GM10248 (cell line): ENCODE data around the gene RASA2.

ENCODE experiments used
- CTCF ChIA-PET: fragments of 300-600 bp; sonication (Branson Sonifier 250); formaldehyde crosslinking; extraction: SDS; loops from one replicate; lab custom pipeline; 2021; ENCODE audit warnings: antibody characterized with exemption; lab: Yijun Ruan, JAX
- POLR2A ChIA-PET: fragments of 350-650 bp; sonication (Branson Sonifier 250); formaldehyde crosslinking; extraction: SDS; loops from one replicate; lab custom pipeline; 2020; ENCODE audit warnings: antibody characterized with exemption; lab: Yijun Ruan, JAX
- DNase-seq: peaks from one replicate; pipeline ENCODE4 v3.0.0; 2012; ENCODE audit errors: extremely low spot score
- CTCF ChIP-seq: IDR thresholded peaks from 2 replicates; pipeline ENCODE4 v1.5.1; 2012; ENCODE audit warnings: mild to moderate bottlenecking, low read depth; ENCODE audit errors: extremely low read depth, missing control alignments, control extremely low read depth

The RASA2 gene

GRCh38 chr3:141600331-141600730 lies 113.5 kb downstream of the RASA2 start:
- POLR2A ChIA-PET = no interaction called here
- CTCF ChIA-PET = interaction anchor here (2.8 kb wide), 1 partner anchor 11 kb away, joined by 11 read pairs; no protein-coding TSS in a partner anchor
- TF ChIP-seq CTCF = no peak
- DNase-seq = no peak

GRCh38 chr3:141602706-141603105 lies 115.9 kb downstream of the RASA2 start:
- POLR2A ChIA-PET = no interaction called here
- TF ChIP-seq CTCF = no peak
- CTCF ChIA-PET = interaction anchor here (2.8 kb wide), 1 partner anchor 8 kb away, joined by 11 read pairs; no protein-coding TSS in a partner anchor
- no peak for DNase-seq

- POLR2A ChIA-PET = no interaction called here
- no peak for DNase-seq
- CTCF ChIA-PET = no interaction called here
- TF ChIP-seq CTCF = no peak
Measured at GRCh38 chr3:141603473-141604035, 116.7 kb downstream of the RASA2 start.

- no peak for DNase-seq
- ChIA-PET CTCF (interaction anchor here (1.0 to 2.4 kb wide), 2 partner anchors 39 to 40 kb away, joined by 3 to 6 read pairs; no protein-coding TSS in a partner anchor), POLR2A (no interaction called here)
- no peak for TF ChIP-seq CTCF
Measured at GRCh38 chr3:141605883-141606282, 119.1 kb downstream of the RASA2 start.

GRCh38 chr3:141608438-141608837 lies 121.6 kb downstream of the RASA2 start:
- TF ChIP-seq CTCF = no peak
- no peak for DNase-seq
- POLR2A ChIA-PET = no interaction called here
- CTCF ChIA-PET = interaction anchor here (0.9 to 2.4 kb wide), 4 partner anchors 17 to 149 kb away, joined by 3 to 6 read pairs (median 3); no protein-coding TSS in a partner anchor

- CTCF ChIA-PET = interaction anchor here (0.7 to 2.8 kb wide), 5 partner anchors 9 to 152 kb away, joined by 3 to 11 read pairs (median 4); no protein-coding TSS in a partner anchor
- no peak for DNase-seq
- POLR2A ChIA-PET = no interaction called here
- no peak for TF ChIP-seq CTCF
Measured at GRCh38 chr3:141610939-141611338, 124.1 kb downstream of the RASA2 start.
